PFSK-1 (cell line): ENCODE results near the gene RPGRIP1L.

Source experiments
- FOXP2 ChIP-seq: optimal IDR thresholded peaks from 2 replicates; pipeline ENCODE3; 2011; ENCODE audit warnings: borderline replicate concordance, control low read depth, inconsistent platforms; ENCODE audit not compliant: insufficient read depth; ENCODE audit errors: extremely low read length, extremely low read depth
- POLR2AphosphoS5 ChIP-seq: IDR thresholded peaks from 2 replicates; pipeline ENCODE4 v1.6.1; 2012; ENCODE audit warnings: low read depth, mild to moderate bottlenecking, control low read depth, low read length, moderate library complexity
- REST ChIP-seq, 2 experiments: IDR thresholded peaks; 2 replicates each; pipeline versions ENCODE4 v1.6.1 to v1.8.0; 2011 to 2012; ENCODE audit warnings: low read depth in 2 of 2, low read length in 2 of 2, control low read depth in 1 of 2, inconsistent platforms in 1 of 2, mild to moderate bottlenecking in 1 of 2, moderate library complexity in 1 of 2; ENCODE audit not compliant: insufficient read depth in 1 of 2
- SIN3A ChIP-seq: IDR thresholded peaks from 2 replicates; pipeline ENCODE4 v1.6.1; 2012; ENCODE audit warnings: mild to moderate bottlenecking, low read length, moderate library complexity, borderline replicate concordance; ENCODE audit not compliant: insufficient read depth
- TAF1 ChIP-seq: IDR thresholded peaks from 2 replicates; pipeline ENCODE4 v1.6.1; 2012; ENCODE audit warnings: low read length, control low read depth, borderline replicate concordance; ENCODE audit not compliant: insufficient read depth

- no peak for TF ChIP-seq POLR2AphosphoS5
- no peak for TF ChIP-seq TAF1
- no peak for TF ChIP-seq SIN3A
- no peak for TF ChIP-seq FOXP2
- no peak for TF ChIP-seq REST (IDR thresholded peaks at IDR 0.05; ENCODE audit: insufficient read depth in 1 of 2, low read depth in 2 of 2, low read length in 2 of 2)
Measured at GRCh38 chr16:53678155-53678554, 25.5 kb downstream of the RPGRIP1L start.
